HG02938 (cell line): Measurements from ENCODE around the gene PDE3A.
"Not testable (repeated sequence)": the region's sequence is repeated elsewhere in the genome, so short reads cannot be mapped to it uniquely, and the experiment has no call there.

Experiments used
- ATAC-seq: cut with Tn5 transposase; IDR thresholded peaks from one replicate; pipeline ENCODE4 v1.9.1; 2021; ENCODE audit warnings: mild to moderate bottlenecking, moderate library complexity; ENCODE audit not compliant: unreplicated experiment

Gene PDE3A

DNA sequence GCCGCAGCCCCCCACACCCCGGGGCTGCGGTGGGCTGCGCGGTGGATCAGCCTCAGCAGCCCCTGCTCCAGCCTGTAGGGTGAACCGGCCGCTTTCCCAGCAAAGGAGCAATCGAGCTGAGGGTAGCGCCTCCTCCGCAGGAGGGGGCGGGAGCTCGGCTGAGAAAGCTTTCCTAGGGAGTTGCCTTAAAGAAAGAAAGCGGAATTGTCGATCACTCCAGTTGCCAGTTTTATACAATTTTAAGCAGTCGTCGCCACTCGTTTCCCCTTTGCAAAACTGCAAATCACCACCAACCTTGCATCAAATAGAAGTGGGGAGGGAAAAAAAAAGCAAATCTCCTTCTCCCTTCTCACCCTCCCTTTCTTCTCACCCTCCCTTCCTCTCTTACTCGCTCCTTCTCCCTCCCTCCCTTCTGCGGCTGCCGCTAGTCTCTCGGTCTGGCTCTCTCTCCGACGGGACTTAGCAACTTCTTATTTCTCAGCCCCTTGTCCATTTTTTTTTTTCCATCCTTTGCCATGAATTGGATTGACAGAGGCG, at the start of gene PDE3A:
TSS of gene PDE3A (plus strand) at position 424 of the 537 bp plus-strand sequence. CDS start 748 bp downstream, outside the sequence.
- ATAC-seq = no peak

DNA sequence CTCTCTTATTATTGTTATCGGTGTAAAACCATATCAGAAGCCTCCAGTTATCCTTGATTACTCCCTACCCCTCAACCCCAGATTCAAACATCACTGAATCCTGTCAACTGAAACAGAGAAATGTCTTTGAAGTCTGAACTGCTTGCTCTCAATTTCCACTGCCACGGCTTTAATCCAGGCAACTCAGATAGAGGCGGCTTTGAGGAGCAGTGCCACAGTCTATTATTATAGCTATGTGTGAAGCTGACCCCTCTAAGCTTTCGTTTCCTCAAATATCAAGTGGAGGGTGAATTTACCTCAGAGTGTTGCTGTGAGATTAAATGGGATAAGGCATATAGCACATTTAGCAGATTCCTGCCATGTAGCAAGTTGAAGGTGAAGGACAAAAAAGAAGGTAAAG, 49.0 kb upstream of the PDE3A start:
- no peak for ATAC-seq

DNA sequence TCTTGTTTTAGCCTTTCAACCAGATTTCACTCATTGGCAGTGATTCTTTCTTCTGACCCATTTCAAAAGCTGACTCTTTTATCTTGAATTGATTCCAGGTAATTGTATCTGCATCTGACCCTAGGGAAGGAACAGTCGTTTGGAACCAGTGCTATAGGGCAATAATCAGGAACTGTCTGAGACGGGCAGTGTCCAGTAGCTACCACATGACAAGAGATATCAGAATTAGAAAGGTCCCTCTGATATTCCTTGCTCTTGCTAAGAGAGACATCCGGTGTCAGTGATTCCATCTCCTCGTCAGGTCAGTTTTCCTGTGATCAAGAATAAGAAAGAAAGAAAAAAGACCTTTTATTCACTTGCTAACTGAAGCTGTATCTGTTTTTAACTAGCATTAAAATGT, 47.8 kb upstream of the PDE3A start:
- no peak for ATAC-seq

DNA sequence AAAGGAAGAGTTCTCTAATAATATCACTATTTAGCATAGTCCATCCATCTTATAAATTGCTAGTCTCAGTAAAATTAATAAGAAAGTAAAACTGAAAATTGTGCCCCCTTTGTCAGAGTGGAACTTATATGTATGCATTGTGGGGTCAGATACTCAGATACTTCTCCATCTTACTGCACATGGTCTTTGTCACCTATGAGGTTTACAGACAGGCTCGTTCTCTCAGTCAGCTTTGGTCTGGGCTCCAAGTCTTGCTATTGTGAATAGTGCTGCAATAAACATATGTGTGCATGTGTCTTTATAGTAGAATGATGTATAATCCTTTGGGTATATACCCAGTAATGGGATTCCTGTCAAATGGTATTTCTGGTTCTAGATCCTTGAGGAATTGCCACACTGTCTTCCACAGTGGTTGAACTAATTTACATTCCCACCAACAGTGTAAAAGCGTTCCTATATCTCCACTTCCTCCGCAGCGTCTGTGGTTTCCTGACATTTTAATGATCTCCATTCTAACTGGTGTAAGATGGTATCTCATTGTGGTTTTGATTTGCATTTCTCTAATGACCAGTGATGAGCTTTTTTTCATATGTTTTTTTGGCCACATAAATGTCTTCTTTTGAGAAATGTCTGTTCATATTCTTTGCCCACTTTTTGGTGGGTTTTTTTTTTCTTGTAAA, 37.4 kb upstream of the PDE3A start:
- ATAC-seq = not testable (repeated sequence)

DNA sequence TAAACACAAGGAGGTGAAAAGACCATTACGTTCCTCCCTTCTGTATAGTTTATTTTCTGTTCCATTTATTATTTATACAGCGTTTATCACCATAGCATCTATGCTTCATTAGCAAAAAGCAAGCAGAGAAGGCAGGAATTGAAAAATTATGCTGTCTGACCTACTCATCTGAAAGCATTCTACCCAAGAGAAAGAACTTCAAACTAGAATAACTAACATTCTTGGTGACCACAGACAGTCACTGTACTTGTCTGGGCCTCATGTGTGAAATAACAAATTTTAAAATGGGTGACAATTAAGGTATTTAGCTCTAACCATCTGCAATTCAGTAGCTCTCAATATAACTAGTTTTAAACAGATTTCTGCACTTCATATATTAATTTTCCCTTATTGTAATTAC, 29.3 kb upstream of the PDE3A start:
- ATAC-seq = no peak

DNA sequence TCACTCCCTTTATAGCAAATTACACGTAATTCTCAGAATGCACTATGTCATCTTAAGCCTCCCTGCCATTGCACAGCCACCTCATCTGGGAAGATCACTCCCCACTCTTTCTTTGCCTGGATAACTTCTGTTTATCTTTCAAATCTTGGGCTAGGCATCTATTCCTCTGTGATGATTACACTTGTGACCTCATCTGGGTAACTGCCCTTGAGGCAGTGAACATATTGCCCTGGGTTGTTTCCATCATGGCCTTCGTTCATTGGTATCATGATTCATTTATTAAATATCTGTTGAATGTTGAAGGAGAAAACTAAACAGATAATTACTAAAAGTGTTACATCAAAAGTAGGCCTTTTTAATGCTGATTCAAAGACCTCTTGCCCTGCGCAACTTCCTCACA, 26.2 kb upstream of the PDE3A start:
- ATAC-seq = no peak

DNA sequence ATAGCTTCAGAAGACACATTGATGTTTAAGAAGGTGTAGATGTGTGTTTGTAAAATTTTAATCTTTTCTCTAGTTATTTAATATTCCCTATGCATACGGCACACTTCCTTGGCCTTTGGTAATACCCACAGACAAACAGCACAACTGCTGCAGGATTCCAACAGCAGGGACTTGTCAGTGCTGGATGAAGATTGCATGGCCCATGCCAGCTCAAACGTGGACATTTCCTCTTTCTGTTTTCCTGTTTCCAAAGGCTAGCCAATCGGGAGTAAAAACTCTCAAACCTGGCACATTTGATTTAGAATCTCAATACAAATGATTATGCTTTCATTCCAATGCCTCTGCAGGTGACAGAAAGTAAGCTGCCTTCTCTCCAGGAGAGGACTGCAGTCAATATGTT, 22.5 kb upstream of the PDE3A start:
- no peak for ATAC-seq

DNA sequence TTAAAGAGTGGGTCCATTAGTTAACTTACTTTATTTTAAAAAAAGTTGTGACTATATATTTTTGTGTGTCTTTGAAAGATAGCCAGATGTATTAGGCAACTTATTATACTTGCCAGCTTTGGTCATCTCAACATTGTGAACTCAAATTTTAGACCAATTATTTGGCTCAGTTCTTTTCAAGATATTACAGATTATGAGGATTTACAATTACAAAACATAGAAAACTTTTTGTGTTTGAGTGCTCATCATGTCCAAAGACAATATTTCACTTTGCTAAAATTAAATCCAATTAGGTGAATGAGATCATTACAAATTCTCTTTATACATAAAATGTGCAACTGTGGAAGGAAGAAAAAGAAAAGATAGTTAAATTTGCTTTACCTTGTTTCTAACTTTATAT, 18.3 kb upstream of the PDE3A start:
- ATAC-seq = no peak

DNA sequence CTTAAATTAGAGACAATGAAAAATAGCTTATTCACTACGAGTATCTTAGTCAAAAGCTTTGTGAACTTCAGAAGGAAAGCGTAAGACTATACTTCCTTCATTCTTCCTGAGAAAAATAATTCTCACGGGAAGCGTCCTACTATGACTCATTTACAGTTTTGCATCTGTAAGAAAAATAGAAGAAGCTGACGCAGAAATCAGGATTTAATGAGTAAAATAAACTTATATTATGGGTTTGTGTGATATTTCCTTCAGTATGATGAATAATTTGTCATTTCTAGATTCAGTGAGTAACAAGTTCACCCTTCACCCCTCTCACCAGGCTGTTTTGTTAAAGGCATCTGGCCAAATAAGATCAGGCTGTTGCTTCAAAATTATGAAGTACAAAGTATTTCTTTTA, 17.8 kb upstream of the PDE3A start:
- ATAC-seq = no peak

DNA sequence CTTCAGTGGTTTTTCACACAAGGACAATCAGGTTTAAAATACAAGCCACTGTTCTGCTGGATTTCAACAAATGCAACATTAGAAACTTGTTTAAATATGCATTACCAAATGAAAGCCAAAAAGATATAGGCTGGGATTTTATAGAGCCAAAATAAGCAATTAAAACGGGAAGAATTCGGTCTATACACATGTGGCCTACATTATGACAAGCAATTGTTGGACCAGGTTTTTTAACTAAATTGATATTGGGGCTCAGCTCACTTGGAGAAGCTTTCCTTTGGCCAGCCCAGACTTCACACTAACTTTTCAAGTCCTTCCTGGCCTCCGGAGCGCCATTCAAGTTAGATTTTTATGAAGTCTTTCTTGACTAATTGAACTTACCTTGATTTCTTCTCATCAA, 16.9 kb upstream of the PDE3A start:
- ATAC-seq = no peak

DNA sequence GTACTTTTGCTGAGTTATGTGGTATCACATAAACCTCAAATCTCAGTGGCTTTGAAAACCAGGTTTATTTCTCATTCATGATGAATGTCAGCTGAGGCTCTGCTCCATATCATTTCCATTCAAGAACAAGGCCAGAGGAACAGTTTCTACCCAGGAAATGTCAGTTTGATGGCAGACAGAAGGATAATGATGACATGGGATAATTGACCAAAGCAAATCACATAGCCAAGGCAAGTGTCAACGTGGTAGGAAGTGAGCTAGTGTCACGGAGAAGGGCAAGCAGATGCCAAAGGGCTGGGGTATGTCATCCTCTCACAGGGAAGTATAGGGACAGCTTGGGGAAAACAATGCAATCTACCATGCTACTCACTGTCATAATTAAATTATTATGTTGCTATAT, 12.3 kb upstream of the PDE3A start:
- ATAC-seq = no peak

DNA sequence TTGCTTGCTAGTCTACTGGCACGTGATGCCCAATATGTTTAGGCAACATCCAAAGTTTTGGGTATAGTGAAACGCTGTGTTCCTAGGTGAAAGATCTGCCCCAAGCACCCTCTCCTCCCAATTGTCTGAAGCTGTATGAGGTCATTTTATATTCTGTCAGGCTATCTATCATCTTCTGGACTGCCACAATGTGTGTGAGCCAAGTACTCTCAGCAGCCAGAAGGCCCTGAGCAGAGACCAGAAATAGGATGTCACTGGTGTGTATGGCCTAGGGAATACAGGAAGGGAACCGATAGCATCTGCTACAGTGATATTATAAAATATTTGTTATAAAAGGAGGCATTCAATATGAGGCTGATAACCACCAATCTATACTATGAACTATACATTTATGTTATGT, 7.9 kb upstream of the PDE3A start:
- ATAC-seq = no peak

DNA sequence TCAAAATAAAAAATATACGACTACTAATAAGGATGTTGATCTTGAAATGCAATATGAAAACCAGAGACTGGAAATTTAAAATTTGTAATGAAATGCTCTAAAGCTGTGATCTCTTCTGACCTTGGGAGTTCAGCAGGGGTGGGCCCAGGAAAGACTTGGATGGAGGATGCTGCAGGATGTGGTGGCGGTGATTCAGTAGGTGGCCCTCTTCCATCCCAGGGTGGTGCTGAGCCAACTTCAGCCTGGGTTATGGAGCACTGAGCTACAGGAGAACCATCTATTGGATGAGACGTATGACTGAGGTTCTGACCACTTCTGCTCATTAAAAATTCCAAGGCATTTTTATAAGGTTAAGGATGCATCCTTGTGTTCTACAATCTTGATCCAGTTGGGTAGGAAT, 6.9 kb upstream of the PDE3A start:
- no peak for ATAC-seq

DNA sequence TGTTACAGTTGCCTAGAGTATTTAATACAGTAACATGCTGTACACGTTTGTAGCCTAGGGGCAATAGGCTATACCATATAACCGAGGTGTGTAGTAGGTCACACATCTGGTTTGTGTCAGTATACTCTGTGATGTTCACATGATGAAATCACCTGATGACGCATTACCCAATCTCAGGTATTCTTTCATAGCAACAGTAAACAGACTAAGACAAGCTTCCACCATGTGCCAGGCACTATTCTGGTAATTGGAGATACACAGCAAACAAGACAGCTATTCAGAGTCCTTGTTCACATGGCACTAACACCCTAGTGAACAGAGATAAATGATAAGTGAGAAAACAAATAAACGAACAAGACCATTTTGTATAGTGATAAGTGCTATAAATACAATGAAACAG, 3.8 kb upstream of the PDE3A start:
- ATAC-seq = no peak

DNA sequence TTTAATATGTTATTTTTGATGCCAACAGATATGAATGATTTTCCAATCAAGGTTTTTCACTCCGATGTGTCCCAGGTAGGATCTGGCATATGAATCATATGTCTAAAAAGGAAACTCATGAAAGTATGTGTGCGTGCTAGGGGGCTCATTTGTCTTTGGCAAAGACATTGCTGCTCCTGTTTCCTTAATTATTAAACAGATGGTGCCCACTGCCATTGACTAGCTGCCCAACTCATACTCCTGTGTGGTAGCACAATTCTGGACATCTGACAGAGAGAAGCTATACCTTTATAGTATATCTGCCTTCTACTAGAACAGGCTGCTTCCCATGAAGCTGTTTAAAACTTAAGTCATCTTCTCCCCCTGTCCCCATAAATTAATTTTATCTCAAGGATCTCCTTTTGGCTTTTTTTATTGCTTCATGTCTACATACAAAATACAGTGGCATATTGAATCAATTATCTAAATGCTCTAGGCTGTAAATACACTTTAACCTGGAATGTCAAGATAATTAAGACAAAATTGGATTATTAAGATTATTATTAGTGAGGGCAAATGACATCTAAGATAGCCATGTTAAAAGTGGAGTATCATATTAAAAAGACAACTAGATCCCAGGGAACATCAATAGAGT, 1.4 kb upstream of the PDE3A start:
- no peak for ATAC-seq

DNA sequence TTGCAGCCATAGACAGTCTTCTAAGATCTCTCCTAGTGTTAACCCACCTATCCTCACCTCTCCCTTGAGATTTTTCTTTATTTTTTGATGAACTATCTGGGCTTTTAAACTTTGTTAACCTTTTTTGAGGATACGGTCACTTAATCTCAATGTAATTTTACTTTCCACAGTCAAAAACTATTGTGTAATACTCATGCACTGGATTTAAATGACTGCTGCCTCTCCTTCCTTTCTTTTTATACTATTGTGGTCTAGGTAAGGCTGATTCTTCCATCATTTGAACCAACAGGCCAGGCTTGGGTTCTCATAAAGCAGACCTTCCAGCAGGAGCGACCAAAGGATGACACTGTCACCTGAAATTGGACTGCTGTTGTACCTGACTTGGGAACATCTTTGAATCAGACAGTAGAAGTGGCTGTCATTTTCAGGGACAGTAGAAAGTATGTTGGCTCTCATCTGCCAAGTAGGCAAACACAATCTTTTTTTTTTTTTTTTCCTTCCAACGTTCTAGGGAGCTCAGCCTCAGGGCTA, 689 bp upstream of the PDE3A start:
- ATAC-seq = no peak

DNA sequence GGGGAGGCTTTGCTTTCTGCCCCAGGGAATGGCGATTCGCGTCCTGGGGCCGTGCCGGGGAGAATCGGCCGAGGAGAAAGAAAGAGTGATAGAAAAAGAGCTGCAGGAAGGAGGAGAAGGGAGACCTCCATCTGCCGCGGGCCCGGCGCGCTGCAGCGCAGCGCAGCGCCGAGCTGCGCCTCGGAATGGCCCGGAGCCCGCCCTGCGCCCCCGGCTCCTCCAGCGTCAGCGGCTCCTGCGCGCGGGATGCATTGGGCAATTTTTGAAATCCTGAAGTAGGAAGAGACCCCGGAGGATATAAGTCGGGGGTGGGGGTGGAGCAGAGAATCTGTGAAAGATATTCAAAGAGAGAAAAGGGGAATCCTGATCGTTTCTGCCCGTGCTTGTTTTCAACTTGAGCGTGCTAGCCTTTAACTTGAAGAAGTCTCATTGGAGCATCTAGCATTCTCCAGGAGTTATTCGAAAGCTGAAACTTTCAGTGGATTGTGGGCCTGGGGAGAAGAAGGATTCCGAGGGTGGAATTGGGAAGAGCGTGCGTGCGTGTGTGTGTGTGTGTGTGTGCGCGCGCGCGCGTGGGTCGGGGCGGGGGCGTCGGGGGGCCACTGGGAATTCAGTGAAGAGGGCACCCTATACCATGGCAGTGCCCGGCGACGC, 441 bp downstream of the PDE3A start:
- no peak for ATAC-seq

DNA sequence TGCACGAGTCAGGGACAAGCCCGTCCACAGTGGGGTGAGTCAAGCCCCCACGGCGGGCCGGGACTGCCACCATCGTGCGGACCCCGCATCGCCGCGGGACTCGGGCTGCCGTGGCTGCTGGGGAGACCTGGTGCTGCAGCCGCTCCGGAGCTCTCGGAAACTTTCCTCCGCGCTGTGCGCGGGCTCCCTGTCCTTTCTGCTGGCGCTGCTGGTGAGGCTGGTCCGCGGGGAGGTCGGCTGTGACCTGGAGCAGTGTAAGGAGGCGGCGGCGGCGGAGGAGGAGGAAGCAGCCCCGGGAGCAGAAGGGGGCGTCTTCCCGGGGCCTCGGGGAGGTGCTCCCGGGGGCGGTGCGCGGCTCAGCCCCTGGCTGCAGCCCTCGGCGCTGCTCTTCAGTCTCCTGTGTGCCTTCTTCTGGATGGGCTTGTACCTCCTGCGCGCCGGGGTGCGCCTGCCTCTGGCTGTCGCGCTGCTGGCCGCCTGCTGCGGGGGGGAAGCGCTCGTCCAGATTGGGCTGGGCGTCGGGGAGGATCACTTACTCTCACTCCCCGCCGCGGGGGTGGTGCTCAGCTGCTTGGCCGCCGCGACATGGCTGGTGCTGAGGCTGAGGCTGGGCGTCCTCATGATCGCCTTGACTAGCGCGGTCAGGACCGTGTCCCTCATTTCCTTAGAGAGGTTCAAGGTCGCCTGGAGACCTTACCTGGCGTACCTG, 1.1 kb downstream of the PDE3A start:
- ATAC-seq = no peak

DNA sequence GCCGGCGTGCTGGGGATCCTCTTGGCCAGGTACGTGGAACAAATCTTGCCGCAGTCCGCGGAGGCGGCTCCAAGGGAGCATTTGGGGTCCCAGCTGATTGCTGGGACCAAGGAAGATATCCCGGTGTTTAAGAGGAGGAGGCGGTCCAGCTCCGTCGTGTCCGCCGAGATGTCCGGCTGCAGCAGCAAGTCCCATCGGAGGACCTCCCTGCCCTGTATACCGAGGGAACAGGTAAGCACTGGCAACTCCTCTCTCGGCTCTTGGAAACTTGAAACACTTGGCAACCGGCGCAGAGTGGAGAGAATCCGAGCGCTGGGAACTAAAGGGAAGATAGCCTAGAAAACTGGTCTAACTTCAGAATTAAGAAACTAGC, 1.7 kb downstream of the PDE3A start:
- ATAC-seq = no peak

DNA sequence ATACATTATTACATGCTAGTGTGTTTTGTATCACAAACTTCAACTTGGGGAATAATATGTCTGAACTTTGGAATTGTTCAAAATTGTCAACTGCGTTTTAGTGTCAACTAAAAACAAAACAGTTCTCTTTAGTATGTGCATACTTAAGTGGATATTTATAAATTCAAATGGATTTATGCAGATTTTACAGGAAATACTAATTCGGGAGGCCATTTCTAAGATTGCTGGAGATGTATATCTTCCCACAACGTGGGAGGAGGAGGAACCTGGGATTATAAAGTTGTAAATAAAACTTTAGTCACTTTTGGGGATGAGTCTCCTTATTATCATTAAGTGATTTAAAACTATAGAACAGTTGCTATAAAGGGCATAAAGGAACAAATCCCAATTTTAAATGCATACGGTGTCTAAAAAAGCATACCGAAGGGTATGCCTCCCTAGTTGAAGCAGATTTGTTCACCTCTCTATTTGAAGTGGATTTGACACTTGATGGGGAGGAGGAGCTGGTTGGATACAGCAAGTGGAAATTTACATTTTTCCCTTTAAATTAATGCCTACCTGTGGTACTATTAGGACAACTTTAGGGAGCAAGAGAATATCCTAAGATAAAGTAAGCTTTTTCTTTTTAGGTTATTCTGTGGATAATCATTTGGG, 2.7 kb downstream of the PDE3A start:
- no peak for ATAC-seq
